Bone marrow (tissue), 2 donors: Measurements from ENCODE around the gene NR3C1.

Experiments used
- DNase-seq, 2 donors: peaks; one replicate each; lab custom pipeline; 2025; lab: John Stamatoyannopoulos, UW

NR3C1 gene

GRCh38 chr5:143426437-143426991, 23.0 kb upstream of the NR3C1 start:
- DNase-seq, result no peak

- no peak for DNase-seq
Observed at GRCh38 chr5:143425835-143426234, 22.3 kb upstream of the NR3C1 start.

GRCh38 chr5:143418140-143418866, 14.8 kb upstream of the NR3C1 start:
- no peak for DNase-seq

DNA sequence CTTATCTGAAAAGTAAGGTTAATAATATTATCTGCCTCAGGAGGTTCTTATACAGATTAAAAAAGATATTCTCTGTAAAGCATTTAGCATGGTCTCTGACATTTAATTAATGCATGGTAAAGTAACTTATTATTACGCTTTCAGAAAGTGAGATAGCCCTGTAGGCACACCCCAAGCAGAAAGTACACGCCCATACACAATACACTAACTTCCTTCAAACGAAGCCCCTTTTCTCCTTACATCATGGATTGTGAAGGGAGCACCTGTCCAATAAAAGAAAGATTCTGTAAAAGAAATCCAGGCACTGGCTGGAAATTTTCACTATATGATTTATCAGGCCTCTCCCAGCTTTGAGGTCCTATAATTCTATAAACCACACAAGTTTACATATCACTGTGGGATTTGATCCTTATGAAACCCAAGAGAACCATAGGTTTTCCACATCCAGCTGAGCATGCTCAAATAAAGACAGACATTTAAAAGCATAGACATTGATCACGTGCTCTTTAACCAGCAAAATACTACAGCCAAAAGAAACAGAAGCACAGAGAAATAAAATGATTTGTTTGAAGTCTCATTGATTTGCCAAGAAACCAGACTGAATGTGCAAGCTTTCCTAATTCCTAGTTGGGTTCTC, 14.1 kb upstream of the NR3C1 start:
- DNase-seq, result no peak

GRCh38 chr5:143416411-143416810, 12.9 kb upstream of the NR3C1 start:
- DNase-seq, result no peak

DNA sequence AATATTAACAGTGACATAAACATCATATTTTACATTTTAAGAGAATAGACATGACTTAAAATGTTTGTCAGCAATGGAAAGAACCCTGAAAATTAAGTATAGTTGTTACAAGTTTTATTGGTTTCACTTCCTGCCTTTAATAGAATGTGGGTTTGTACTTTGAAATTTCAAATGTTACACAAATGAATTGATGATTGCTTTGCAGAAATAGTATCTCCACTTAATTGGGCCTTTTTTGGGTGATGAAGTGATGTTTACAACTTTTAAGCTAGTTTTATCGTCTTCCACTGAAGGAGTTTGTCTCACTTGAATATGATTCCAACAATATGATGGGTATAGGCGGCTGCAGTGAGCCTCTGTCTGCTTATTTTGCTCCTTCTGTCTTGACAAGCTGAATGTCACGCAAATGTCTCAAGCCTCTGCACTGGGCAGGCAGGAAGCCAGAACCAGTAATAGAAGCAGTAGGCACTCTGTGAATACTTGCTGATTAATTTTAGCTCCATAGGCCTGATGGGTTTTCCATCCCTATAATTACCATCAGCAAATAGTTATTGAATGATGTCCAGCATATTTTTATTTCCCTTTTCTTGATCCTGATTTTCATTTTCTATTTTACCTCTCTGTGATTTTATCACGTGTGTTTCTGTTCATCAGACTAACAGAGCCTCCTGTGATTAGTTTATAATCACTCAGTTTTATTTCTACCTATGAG, 10.6 kb upstream of the NR3C1 start:
- no peak for DNase-seq

DNA sequence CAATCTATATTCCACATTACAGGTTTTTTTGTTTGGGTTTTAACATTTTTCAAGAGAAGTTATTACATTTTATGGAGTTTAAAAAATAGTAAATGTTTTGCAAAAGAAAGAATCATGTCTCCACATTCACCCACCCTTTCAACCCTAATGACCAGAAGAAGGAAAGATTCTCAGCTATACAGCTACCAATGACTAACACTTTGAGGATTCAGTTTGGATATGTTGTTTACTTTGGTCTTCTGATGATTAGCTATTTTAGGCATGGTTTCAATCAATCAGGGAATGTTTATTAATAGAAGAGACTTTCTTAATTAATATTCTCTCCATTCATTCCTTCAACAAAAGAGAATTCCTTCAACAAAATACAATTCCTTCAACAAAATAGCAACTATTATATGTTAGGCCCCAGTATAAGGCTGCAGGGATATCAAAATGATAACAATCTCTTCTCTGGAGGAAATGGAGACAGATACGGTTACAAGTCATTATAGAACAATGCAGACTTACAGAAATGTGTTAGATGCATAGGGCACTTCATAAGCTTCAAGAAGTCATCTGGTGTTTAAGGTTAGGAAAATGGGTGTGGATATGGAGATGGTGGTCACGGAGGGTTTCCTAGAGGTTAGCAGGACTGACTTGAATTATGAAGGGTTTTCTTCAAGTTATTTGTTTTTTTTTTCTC, 9.3 kb upstream of the NR3C1 start:
- no peak for DNase-seq

- DNase-seq, result no peak
Observed at GRCh38 chr5:143409926-143410325, 6.4 kb upstream of the NR3C1 start.

DNA sequence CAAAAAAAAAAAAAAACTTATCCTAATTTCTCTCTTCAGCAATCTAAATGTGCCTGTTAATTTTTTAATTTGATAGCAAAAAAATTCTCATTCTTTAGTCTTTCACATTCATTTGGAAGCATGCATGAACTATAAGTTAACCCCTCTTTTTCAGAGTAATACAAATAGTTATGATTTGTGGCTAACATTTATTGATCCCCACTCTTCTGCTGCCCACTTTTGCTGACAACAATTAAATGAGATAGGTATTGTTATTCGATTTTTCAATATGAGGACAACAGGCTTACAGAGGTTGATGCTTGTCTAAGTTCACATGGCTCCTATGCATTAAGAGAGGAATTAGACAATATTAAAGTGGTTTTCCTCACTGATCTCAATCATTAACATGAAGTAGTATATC, 2.9 kb upstream of the NR3C1 start:
- no peak for DNase-seq

DNA sequence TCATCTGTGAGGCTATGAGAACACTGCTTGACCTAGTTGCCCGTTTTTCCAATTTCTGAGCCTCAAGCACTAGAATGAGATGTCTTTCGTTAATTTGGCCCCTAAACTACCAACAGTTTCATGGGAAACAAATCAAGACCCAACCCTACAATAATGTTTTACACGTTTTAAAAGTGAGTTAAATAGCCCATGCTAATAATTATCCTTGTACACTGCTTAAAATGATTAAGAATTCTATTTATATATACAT, 2.3 kb upstream of the NR3C1 start:
- DNase-seq, result no peak

- DNase-seq, result peak; percentile 86 to 89
Observed at GRCh38 chr5:143405063-143405848, 1.8 kb upstream of the NR3C1 start.

- DNase-seq, result peak; percentile 76 to 93
Observed at GRCh38 chr5:143404416-143405062, 1.1 kb upstream of the NR3C1 start.

GRCh38 chr5:143403334-143403592, 223 bp downstream of the NR3C1 start:
- DNase-seq, result no peak

DNA sequence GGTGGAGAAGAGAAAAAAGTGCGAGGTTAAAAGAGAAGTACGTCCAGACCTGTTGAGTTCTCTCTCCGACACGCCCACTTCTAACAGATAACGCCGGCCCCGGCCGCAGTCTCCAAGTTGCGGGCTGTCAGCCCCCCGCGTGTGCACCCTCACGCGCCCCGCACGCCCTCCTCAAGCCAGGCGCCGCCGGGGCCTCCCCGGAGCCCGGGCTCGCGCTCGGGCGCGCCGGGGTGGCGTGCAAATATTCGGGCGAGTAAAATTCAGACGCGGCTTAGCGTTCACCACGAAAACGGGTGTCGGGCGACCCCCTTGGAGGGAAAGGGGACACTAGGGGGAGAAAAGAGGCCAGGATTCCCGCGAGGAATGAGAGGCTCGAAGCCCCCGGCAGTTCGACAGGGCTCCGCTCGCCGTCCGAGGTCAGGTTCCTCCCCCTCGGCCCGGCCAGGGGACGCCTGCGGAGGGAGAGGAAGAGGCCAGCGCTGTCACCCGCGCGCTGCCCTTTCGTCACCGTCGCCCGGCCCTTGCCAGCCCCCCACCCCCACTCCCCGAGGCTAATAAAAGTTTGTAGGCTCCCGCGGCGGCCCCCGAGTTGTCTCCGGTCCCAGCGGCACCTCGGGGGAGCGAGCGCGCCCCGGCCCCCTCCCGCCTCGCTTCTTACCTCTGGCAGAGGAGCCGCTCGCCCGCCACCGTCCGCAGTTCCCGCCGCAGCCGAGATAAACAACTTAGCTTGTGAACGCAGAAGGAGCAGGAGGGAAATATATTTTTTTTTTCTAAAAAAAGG, 743 bp downstream of the NR3C1 start:
- DNase-seq, result peak; percentile 63 to 81

DNA sequence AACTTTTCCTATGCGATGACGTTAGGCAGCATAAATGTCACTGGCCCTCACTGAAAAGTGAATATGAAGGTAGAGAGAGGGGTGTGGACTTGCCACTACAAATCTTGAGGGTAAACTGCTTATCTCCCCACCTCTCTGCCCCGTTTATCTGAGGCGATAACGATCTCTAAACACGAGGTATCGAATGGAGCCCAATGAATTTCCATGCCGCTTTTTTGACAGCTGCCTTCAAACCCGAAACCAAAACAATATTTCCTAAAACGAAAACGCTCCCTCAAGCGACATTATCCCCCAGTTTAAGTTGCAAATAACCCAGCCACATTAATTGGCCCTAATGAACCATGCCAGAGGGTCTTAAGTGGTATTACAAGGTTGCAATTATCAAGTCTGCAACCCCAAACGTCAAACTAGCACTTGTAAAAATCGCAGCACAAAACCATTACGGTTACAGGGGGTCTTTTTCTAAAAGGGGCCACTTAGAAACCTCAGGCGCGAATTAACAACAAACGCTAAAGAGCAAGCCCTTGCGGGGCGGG, 1.4 kb downstream of the NR3C1 start:
- no peak for DNase-seq

DNA sequence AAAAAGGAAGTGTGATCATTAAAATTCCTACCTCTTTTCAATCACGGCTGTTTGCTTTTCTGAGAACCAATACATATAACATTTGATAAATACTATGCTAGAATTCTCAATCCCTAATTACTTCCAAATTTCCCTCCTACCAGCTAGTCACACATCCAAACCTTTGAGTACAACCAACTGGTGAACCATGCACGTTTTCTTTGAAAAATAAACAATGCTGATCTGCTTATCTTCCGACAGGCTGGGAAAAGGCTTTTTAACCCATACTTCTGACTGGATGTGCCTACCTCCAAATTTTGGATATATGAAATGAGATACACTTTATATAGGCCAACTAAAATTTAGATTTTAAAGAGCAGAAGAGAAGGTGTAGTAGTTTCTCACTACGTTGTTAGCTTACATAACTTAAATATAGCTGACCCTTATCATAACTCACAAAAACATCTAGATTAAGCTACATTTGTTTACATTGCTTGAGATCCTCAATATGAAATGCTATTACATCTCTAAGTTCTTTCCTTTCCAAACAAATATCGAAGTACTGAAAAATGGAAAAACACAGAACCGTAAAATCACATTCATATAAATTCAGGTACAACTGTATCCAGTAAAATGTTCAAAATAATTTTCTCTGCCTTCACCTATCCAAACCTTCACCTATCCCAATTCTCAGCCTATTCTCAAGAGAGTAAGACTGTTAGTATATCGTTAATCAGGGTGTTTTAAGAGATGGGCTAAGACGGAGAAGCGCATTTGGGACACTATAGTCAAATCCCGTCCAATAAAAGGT, 2.1 kb downstream of the NR3C1 start:
- DNase-seq, result no peak

DNA sequence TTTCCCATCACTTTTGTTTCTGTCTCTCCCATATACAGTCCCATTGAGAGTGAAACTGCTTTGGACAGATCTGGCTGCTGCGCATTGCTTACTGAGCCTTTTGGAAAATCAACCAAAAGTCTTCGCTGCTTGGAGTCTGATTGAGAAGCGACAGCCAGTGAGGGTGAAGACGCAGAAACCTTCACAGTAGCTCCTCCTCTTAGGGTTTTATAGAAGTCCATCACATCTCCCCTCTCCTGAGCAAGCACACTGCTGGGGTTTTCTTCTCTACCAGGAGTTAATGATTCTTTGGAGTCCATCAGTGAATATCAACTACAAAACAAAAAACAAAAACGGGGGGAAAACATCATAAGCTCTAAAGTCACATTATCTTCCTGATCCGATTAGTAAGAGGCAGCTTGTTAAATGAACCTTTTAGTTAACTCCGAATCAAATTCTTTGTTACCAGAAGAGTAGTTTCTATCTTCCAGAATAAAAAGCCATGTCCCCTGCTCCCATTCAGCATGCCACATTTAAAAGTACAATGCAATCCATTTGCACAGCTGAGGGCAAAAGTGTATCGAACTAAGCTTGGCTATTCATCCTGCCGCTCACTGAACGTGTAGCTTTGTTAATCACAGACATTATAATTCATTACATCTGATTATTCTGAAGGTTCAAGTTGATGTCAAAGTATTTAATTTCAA, 2.8 kb downstream of the NR3C1 start:
- no peak for DNase-seq

DNA sequence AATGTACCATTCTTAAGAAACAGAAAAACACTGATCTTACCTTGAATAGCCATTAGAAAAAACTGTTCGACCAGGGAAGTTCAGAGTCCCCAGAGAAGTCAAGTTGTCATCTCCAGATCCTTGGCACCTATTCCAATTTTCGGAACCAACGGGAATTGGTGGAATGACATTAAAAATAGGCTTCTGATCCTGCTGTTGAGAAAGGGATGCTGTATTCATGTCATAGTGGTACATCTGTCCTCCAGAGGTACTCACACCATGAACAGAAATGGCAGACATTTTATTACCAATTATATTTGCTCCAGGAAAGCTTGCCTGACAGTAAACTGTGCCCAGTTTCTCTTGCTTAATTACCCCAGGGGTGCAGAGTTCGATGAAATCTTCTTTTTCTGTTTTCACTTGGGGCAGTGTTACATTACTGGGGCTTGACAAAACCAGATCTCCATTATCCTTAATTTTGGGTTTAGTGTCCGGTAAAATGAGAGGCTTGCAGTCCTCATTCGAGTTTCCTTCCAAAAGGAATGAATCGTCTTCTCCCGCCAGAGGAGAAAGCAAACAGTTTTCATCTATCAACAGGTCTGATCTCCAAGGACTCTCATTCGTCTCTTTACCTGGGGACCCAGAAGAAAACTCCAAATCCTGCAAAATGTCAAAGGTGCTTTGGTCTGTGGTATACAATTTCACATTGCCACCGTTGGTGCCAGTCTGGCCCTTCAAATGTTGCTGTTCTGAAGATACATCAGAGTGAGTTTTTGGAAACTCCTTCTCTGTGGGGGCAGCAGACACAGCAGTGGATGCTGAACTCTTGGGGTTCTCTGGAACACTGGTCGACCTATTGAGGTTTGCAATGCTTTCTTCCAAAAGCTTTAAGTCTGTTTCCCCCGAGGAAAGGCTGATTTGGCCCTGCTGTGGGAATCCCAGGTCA, 3.6 kb downstream of the NR3C1 start:
- DNase-seq, result no peak
